Measurements from ENCODE around the gene MACROD2.
"Not testable (repeated sequence)": the region's sequence is repeated elsewhere in the genome, so short reads cannot be mapped to it uniquely, and the experiment has no call there.

Gene MACROD2

GRCh38 chr20:14422892-14423291, 427.6 kb downstream of the MACROD2 start:
- no peak for DNase-seq

- DNase-seq, result no peak
These were observed 436.3 kb downstream of the MACROD2 start for GRCh38 chr20:14431568-14431967.

GRCh38 chr20:14432085-14432484, 436.8 kb downstream of the MACROD2 start:
- no peak for DNase-seq

- no peak for DNase-seq
These were observed 437.3 kb downstream of the MACROD2 start for GRCh38 chr20:14432597-14432996.

- no peak for DNase-seq
These were observed 439.2 kb downstream of the MACROD2 start for GRCh38 chr20:14434384-14435136.

- DNase-seq, result no peak
These were observed 445.9 kb downstream of the MACROD2 start for GRCh38 chr20:14441201-14441600.

- no peak for DNase-seq
These were observed 448.8 kb downstream of the MACROD2 start for GRCh38 chr20:14444106-14444505.

GRCh38 chr20:14445310-14445709, 450.0 kb downstream of the MACROD2 start:
- DNase-seq, result no peak

- DNase-seq, result no peak
These were observed 450.6 kb downstream of the MACROD2 start for GRCh38 chr20:14445902-14446301.

- DNase-seq, result no peak
These were observed 451.1 kb downstream of the MACROD2 start for GRCh38 chr20:14446446-14446845.

- no peak for DNase-seq
These were observed 454.0 kb downstream of the MACROD2 start for GRCh38 chr20:14449323-14449722.

GRCh38 chr20:14450256-14450655, 454.9 kb downstream of the MACROD2 start:
- DNase-seq, result no peak

GRCh38 chr20:14451458-14451857, 456.1 kb downstream of the MACROD2 start:
- no peak for DNase-seq

- DNase-seq, result no peak
These were observed 457.9 kb downstream of the MACROD2 start for GRCh38 chr20:14453259-14453658.

GRCh38 chr20:14454296-14454695, 459.0 kb downstream of the MACROD2 start:
- no peak for DNase-seq

GRCh38 chr20:14467104-14467827, 471.9 kb downstream of the MACROD2 start:
- not testable (repeated sequence) for DNase-seq

- no peak for DNase-seq
These were observed 475.0 kb downstream of the MACROD2 start for GRCh38 chr20:14470231-14470899.

GRCh38 chr20:14470977-14471661, 475.8 kb downstream of the MACROD2 start:
- no peak for DNase-seq

GRCh38 chr20:14477125-14477524, 481.8 kb downstream of the MACROD2 start:
- no peak for DNase-seq

- DNase-seq, result no peak
These were observed 482.8 kb downstream of the MACROD2 start for GRCh38 chr20:14478126-14478525.

- DNase-seq, result no peak
These were observed 486.5 kb downstream of the MACROD2 start for GRCh38 chr20:14481863-14482262.

GRCh38 chr20:14488212-14488611, 492.9 kb downstream of the MACROD2 start:
- no peak for DNase-seq
